Left hindlimb (tissue), 1 donor: ENCODE data around the gene CPT1C.

Experiments used
- DNase-seq: peaks from one replicate; pipeline ENCODE4 v3.0.0-alpha.2; 2018

The CPT1C gene

GRCh38 chr19:49662011-49662410 lies 28.9 kb upstream of the CPT1C start:
- no peak for DNase-seq

GRCh38 chr19:49663224-49663623 lies 27.7 kb upstream of the CPT1C start:
- no peak for DNase-seq

DNA sequence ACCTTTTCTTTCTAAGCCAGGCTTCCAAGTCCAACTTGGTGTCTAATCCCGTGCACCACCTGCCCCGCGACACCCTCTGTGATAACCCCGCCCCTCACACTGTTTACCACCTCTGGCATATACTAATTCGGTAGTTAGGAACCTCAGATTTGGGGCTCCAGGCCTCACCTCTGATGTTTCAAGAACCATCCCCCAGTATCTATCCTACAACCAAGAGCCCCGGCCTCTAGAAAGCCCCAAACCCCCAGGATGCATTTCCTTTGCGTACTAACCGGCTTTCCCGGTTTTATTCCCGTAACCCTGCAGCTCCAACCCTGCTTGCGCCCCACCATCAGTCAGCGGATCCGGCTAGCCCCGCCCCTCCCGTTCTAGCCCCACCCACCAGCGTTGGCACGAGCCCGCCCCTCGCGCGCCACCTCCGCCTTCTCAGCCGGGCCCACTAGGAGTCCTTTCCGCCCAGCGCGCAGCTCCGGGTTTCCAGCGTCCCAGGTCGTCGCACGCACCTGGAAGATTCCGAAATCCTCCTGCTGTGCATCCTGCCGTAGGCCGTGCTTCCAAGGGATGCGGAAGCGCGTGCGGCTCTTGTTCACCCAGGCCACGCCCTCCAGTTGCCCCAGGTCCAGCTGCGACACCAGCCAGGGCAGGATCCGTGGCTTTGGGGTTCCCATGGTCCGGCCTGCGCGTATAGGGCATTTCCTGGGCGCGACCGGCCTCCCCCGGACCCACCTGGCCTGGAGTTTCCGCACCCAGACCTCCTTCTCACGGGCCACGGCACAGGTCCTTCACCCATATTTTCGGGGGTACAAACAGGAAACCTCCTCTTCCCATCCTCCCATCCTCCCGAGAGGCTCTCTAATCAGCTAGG lies 26.5 kb upstream of the CPT1C start:
- peak; percentile 90 for DNase-seq

GRCh38 chr19:49665036-49665350 lies 25.9 kb upstream of the CPT1C start:
- no peak for DNase-seq

GRCh38 chr19:49665351-49666119 lies 25.4 kb upstream of the CPT1C start, which contains the start of the genes BCL2L12 and IRF3:
Gene BCL2L12 (plus strand): TSS chr19:49665933. CDS start chr19:49666693, 760 bp downstream.
Gene IRF3 (minus strand): TSS chr19:49665857. CDS start chr19:49664838, 1,019 bp downstream.
- peak; percentile 97 for DNase-seq

- no peak for DNase-seq
These were observed 24.8 kb upstream of the CPT1C start for GRCh38 chr19:49666120-49666444.

- DNase-seq = no peak
These were observed 23.4 kb upstream of the CPT1C start for GRCh38 chr19:49667473-49667872.

DNA sequence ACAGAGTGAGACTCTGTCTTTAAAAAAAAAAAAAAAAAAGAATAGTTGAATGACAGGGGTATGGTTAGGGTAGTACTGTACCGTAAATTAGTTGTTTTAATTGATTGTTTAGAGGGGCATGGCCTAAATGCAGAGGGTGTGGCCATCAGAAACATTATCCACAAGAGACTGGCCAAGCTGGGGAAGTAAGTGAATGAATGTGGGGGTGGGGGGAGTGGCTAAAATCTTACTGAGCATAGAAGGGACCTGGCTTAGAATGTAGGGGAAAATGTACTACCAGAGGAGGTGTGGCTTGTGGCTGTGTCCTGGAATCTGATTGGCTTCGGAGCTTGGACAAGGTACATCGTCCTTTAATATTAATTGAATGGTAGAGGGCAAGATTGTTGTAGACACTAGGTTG lies 21.4 kb upstream of the CPT1C start:
- no peak for DNase-seq

DNA sequence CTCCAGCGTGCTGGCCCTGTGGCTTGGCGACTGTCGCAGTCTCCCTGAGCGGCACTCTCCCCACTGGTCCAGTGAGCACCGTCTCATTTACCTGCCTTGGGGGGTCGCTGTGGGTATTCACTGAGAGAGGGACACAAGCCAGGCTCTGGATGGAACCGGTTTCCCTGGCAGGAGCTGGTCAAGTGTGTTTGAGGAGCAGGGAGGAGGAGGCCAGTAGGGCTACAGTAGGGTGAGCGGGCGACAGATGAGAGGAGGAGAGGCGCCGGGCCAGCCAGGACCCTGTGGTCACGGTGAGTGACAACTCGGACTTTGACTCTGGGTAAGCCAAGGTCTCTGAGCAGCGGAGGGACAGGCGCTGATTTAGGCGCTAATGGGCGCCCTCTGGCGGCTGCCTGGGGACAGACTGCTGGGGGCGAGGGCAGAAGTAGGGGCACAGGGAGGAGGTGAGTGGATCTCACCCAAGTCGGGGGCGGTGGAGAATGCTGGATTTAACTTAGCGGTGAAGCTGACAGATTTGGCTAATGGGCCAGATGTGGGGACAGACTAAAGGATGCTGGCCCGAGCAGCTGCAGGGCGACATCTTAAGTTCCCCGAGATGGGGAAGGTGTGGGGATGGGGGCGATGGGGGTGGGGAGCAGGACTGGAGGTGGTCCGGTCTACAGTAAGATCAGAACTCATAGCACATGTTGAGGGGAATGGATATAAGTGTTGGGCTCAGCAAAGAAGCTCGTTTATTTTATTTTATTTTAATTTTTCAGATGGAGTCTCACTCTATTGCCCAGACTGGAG lies 18.6 kb upstream of the CPT1C start:
- DNase-seq = no peak

GRCh38 chr19:49676136-49676783 lies 14.7 kb upstream of the CPT1C start:
- no peak for DNase-seq

GRCh38 chr19:49676784-49677230 lies 14.1 kb upstream of the CPT1C start:
- peak; percentile 100 for DNase-seq

DNA sequence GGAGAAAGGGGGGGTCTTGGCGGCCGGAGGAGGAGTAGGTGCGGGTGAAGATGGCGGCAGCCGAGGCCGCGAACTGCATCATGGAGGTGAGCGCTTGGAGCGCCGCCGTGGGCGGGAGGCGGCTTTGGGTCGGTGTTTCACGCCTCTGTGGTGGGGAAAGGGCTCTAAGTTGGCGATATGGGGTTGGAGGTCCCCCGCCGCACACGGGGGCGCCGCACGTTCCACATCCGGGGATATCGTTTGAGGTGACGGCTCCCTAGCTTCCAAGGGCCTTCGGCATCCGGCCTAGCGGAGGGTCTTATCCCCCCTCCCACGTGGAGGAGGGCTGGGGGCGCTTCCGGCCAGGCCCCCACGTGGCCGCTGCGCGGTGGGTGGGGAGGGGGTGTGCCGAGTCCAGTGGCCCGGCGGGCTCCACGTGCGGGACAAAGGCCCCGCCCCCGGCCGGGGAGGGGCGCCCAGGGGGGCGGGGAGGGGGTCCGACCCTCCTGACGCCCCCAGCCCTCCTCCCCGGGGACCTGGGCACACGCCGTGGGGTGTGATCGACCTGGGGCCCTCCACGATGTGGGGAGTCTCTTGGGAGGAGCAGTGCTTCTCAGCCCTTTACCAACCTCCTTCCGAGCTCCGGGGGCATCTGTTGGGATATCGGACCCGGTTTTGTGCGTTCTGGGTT lies 13.6 kb upstream of the CPT1C start, which contains the start of gene PRMT1:
Gene PRMT1, plus strand, starts transcription at position 41 of the 670 bp plus-strand sequence. Its CDS starts 10 bp downstream, at position 51.
- DNase-seq = peak; percentile 83

- DNase-seq = peak; percentile 87
These were observed 12.8 kb upstream of the CPT1C start for GRCh38 chr19:49677901-49678674.

GRCh38 chr19:49678985-49679770 lies 11.7 kb upstream of the CPT1C start:
- no peak for DNase-seq

- DNase-seq = no peak
These were observed 11.0 kb upstream of the CPT1C start for GRCh38 chr19:49679771-49680413.

GRCh38 chr19:49680421-49681351 lies 10.2 kb upstream of the CPT1C start:
- peak; percentile 95 for DNase-seq

DNA sequence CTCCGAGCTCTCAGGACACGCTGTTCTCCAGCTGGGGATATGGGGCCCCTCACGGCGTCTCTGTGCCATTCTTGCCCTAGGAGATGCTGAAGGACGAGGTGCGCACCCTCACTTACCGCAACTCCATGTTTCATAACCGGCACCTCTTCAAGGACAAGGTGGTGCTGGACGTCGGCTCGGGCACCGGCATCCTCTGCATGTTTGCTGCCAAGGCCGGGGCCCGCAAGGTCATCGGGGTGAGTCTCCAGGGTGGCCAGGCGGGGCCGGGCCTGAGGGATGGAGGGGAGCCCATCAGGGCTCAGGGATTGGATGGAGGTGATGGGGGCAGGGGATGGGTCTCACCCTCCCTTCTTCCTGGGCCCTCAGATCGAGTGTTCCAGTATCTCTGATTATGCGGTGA lies 9.1 kb upstream of the CPT1C start:
- DNase-seq = no peak

DNA sequence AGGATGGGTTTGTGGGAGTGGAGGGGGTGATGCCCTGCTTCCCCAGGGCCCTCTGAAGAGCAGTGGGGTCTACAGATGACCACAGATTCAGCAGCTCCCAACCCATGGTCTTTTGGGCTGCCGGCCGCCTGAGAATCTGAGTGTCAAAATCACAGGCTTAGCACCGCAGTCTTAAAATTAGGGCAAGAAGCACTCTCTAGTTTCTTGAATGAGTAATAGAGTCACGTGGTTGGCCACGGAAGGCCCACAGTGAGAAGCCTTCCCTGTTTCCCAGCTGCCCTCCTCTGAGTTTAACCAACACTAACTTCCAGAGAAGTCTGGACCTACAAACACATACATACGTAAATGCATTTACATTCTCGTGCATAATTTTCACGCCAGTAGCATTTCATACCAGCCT lies 8.6 kb upstream of the CPT1C start:
- no peak for DNase-seq

GRCh38 chr19:49683814-49684250 lies 7.1 kb upstream of the CPT1C start:
- DNase-seq = no peak
